WTC11 (cell line): ENCODE data around the gene ANTXR1. TPM values are rescaled to one million over a fixed set of nuclear protein-coding genes. Genes with fewer than 3 reads are reported as not detected.

Experiments used
- ATAC-seq: fragments of 200-7000 bp; cut with Tn5 transposase; 2 replicates; pipeline ENCODE4 v1.10.0; 2021; ENCODE audit warnings: mild to moderate bottlenecking, moderate library complexity
- CTCF ChIA-PET: fragments of 300-600 bp; sonication (Branson Sonifier 250); formaldehyde crosslinking; loops from one replicate; lab custom pipeline; 2021; ENCODE audit warnings: antibody characterized with exemption; lab: Charles Lee
- POLR2A ChIA-PET: fragments of 350-600 bp; sonication (Branson Sonifier 250); formaldehyde crosslinking; loops from one replicate; lab custom pipeline; 2021; ENCODE audit warnings: antibody characterized with exemption; lab: Charles Lee
- DNase-seq: peaks from one replicate; pipeline ENCODE4 v3.0.0; 2021; ENCODE audit warnings: low spot score
- H3K27ac Mint-ChIP-seq: 2 replicates; pipeline ENCODE4 v1.8.0; 2021; ENCODE audit warnings: mixed read lengths
- H3K27me3 Mint-ChIP-seq: 2 replicates; pipeline ENCODE4 v1.8.0; 2021; ENCODE audit warnings: low read depth, mild to moderate bottlenecking, moderate library complexity, mixed read lengths
- H3K36me3 Mint-ChIP-seq: 2 replicates; pipeline ENCODE4 v1.8.0; 2021; ENCODE audit warnings: mixed read lengths
- H3K4me1 Mint-ChIP-seq: 2 replicates; pipeline ENCODE4 v1.8.0; 2022; ENCODE audit warnings: mixed read lengths
- H3K4me3 Mint-ChIP-seq: 2 replicates; pipeline ENCODE4 v1.8.0; 2021; ENCODE audit warnings: mild to moderate bottlenecking, moderate library complexity, mixed read lengths
- H3K9me3 Mint-ChIP-seq: 2 replicates; pipeline ENCODE4 v1.8.0; 2021; ENCODE audit warnings: mixed read lengths
- AFF4 ChIP-seq: sonication (generic); formaldehyde crosslinking; IDR thresholded peaks from 2 replicates; pipeline ENCODE4 v1.8.1; 2023; ENCODE audit warnings: mild to moderate bottlenecking, missing genetic modification reagents, borderline replicate concordance
- CREB1 ChIP-seq: sonication (generic); formaldehyde crosslinking; IDR thresholded peaks from 2 replicates; pipeline ENCODE4 v1.8.0; 2023; ENCODE audit warnings: mild to moderate bottlenecking, missing genetic modification reagents
- CREM ChIP-seq: sonication (generic); formaldehyde crosslinking; IDR thresholded peaks from 2 replicates; pipeline ENCODE4 v1.8.1; 2022; ENCODE audit warnings: mild to moderate bottlenecking, missing genetic modification reagents, moderate library complexity
- E2F1 ChIP-seq: sonication (generic); formaldehyde crosslinking; IDR thresholded peaks from 2 replicates; pipeline ENCODE4 v1.8.0; 2022; ENCODE audit warnings: mild to moderate bottlenecking, missing genetic modification reagents
- E2F5 ChIP-seq: sonication (generic); formaldehyde crosslinking; IDR thresholded peaks from 2 replicates; pipeline ENCODE4 v1.8.1; 2022; ENCODE audit warnings: mild to moderate bottlenecking, moderate library complexity, missing genetic modification reagents
- FOXK1 ChIP-seq: sonication (generic); formaldehyde crosslinking; IDR thresholded peaks from 2 replicates; pipeline ENCODE4 v1.8.0; 2022; ENCODE audit warnings: mild to moderate bottlenecking, moderate library complexity, missing genetic modification reagents
- HMGA2 ChIP-seq: fragments of 250-450 bp; sonication (Bioruptor Pico); IDR thresholded peaks from 2 replicates; pipeline ENCODE4 v1.4.0; 2021; ENCODE audit warnings: mild to moderate bottlenecking, moderate library complexity
- JAZF1 ChIP-seq: fragments of 250-450 bp; sonication (Bioruptor Pico); IDR thresholded peaks from 2 replicates; pipeline ENCODE4 v1.9.0; 2021; ENCODE audit warnings: moderate library complexity, mild to moderate bottlenecking, inconsistent platforms
- KAT7 ChIP-seq: sonication (generic); formaldehyde crosslinking; IDR thresholded peaks from 2 replicates; pipeline ENCODE4 v1.8.1; 2023; ENCODE audit warnings: missing genetic modification reagents, mild to moderate bottlenecking, borderline replicate concordance
- MAX ChIP-seq: sonication (generic); formaldehyde crosslinking; IDR thresholded peaks from 2 replicates; pipeline ENCODE4 v1.8.0; 2022; ENCODE audit warnings: mild to moderate bottlenecking, missing genetic modification reagents
- NFYB ChIP-seq: sonication (generic); formaldehyde crosslinking; conservative IDR thresholded peaks from 2 replicates; pipeline ENCODE4 v1.8.0; 2022; ENCODE audit warnings: low read depth, missing genetic modification reagents
- NR2C2 ChIP-seq: sonication (generic); formaldehyde crosslinking; IDR thresholded peaks from 2 replicates; pipeline ENCODE4 v1.8.0; 2022; ENCODE audit warnings: mild to moderate bottlenecking, missing genetic modification reagents
- NR3C1 ChIP-seq: sonication (generic); formaldehyde crosslinking; conservative IDR thresholded peaks from 2 replicates; pipeline ENCODE4 v1.8.1; 2023; ENCODE audit warnings: low read depth, mild to moderate bottlenecking, missing genetic modification reagents
- OVOL2 ChIP-seq: fragments of 250-450 bp; sonication (Bioruptor Pico); IDR thresholded peaks from 2 replicates; pipeline ENCODE4 v1.9.0; 2021; ENCODE audit warnings: mild to moderate bottlenecking, borderline replicate concordance
- RORB ChIP-seq: fragments of 250-450 bp; sonication (Bioruptor Pico); IDR thresholded peaks from 2 replicates; pipeline ENCODE4 v1.9.0; 2021; ENCODE audit warnings: mild to moderate bottlenecking
- SOX15 ChIP-seq: fragments of 250-450 bp; sonication (Bioruptor Pico); IDR thresholded peaks from 2 replicates; pipeline ENCODE4 v1.9.0; 2021; ENCODE audit warnings: mild to moderate bottlenecking
- TCF7 ChIP-seq: sonication (generic); formaldehyde crosslinking; IDR thresholded peaks from 2 replicates; pipeline ENCODE4 v1.8.0; 2022; ENCODE audit warnings: mild to moderate bottlenecking, low read depth, missing genetic modification reagents, moderate library complexity
- ZNF121 ChIP-seq: sonication (generic); formaldehyde crosslinking; IDR thresholded peaks from 2 replicates; pipeline ENCODE4 v1.8.0; 2023; ENCODE audit warnings: missing genetic modification reagents
- ZNF138 ChIP-seq: sonication (generic); formaldehyde crosslinking; conservative IDR thresholded peaks from 2 replicates; pipeline ENCODE4 v1.8.1; 2022; ENCODE audit warnings: mild to moderate bottlenecking, moderate library complexity, missing genetic modification reagents
- total RNA-seq: library from RNA; stranded (reverse); gene quantifications from 3 replicates; pipeline ENCODE4 v1.2.3, GENCODE V29; 2021

ANTXR1 gene
- total RNA-seq, 1 experiment from 2014 or later = 30.0 TPM

GRCh38 chr2:68992341-68992740, 20.6 kb upstream of the ANTXR1 start:
- POLR2A ChIA-PET = no interaction called here
- no peaks in the 10 kb centered on the region for H3K9me3 Mint-ChIP-seq
- H3K4me1 Mint-ChIP-seq = no peaks in the 10 kb centered on the region
- H3K27me3 Mint-ChIP-seq = peaks cover 3% of the 10 kb centered on the region
- H3K27ac Mint-ChIP-seq = no peak overlapping the region
- CTCF ChIA-PET = no interaction called here
- no peaks in the 10 kb centered on the region for H3K36me3 Mint-ChIP-seq
- TF ChIP-seq RORB (no peak), OVOL2 (CRISPR knock-in tag) (no peak), TCF7 (CRISPR knock-in tag) (no peak), CREB1 (no peak)
- DNase-seq (no peak), ATAC-seq (no peak)
- no peak overlapping the region for H3K4me3 Mint-ChIP-seq

- TF ChIP-seq JAZF1 (CRISPR knock-in tag) = no peak
- TF ChIP-seq E2F5 (CRISPR knock-in tag) = no peak
- no peak for TF ChIP-seq ZNF138 (CRISPR knock-in tag)
- TF ChIP-seq ZNF121 (CRISPR knock-in tag) = no peak
- no peak for TF ChIP-seq KAT7 (CRISPR knock-in tag)
- TF ChIP-seq AFF4 (CRISPR knock-in tag) = no peak
- no peak for TF ChIP-seq SOX15
- TF ChIP-seq CREM = no peak
- no peak for TF ChIP-seq TCF7 (CRISPR knock-in tag)
- H3K36me3 Mint-ChIP-seq = no peaks in the 10 kb centered on the region
- H3K4me1 Mint-ChIP-seq = no peaks in the 10 kb centered on the region
- no peaks in the 10 kb centered on the region for H3K9me3 Mint-ChIP-seq
- H3K27me3 Mint-ChIP-seq = peaks cover 3% of the 10 kb centered on the region
- DNase-seq = no peak
- no peak overlapping the region for H3K27ac Mint-ChIP-seq
- H3K4me3 Mint-ChIP-seq = no peak overlapping the region
- CTCF ChIA-PET = interaction anchor here (0.9 kb wide), 1 partner anchor 20 kb away, joined by 4 read pairs; the partner anchor contains the start of gene ANTXR1
- ATAC-seq = no peak
- POLR2A ChIA-PET = no interaction called here
Observed at GRCh38 chr2:68992933-68993332, 20.0 kb upstream of the ANTXR1 start.

- CTCF ChIA-PET = interaction anchor here (0.9 to 1.7 kb wide), 2 partner anchors 19 to 50 kb away, joined by 4 to 5 read pairs; partner anchors contain the start of gene ANTXR1
- no peaks in the 10 kb centered on the region for H3K36me3 Mint-ChIP-seq
- no peak overlapping the region for H3K27ac Mint-ChIP-seq
- ATAC-seq (no peak), DNase-seq (no peak)
- H3K4me3 Mint-ChIP-seq = no peak overlapping the region
- H3K27me3 Mint-ChIP-seq = peaks cover 3% of the 10 kb centered on the region
- POLR2A ChIA-PET = no interaction called here
- no peak for TF ChIP-seq NR3C1
- no peak for TF ChIP-seq MAX
- no peak for TF ChIP-seq HMGA2 (CRISPR knock-in tag)
- no peak for TF ChIP-seq JAZF1 (CRISPR knock-in tag)
- no peak for TF ChIP-seq E2F1 (CRISPR knock-in tag)
- no peak for TF ChIP-seq FOXK1 (CRISPR knock-in tag)
- TF ChIP-seq CREB1 = no peak
- no peak for TF ChIP-seq NR2C2 (CRISPR knock-in tag)
- no peak for TF ChIP-seq NFYB
- TF ChIP-seq, all 79 proteins: peak for 0
- no peaks in the 10 kb centered on the region for H3K4me1 Mint-ChIP-seq
- H3K9me3 Mint-ChIP-seq = no peaks in the 10 kb centered on the region
Observed at GRCh38 chr2:68993660-68994059, 19.3 kb upstream of the ANTXR1 start.
